MM.1S (cell line): ENCODE data around the gene GSG1L.

Experiments used
- DNase-seq: peaks from one replicate; pipeline ENCODE4 v3.0.0-alpha.2; 2015
- H2AFZ ChIP-seq: fragments of 300-600 bp; sonication (generic); 2 replicates; pipeline ENCODE4 v1.6.0; 2016; ENCODE audit warnings: antibody characterized with exemption, low read length
- H3F3A ChIP-seq: fragments of 300-600 bp; sonication (generic); 2 replicates; pipeline ENCODE4 v1.6.1; 2016; ENCODE audit warnings: mild to moderate bottlenecking, antibody characterized with exemption, low read length, moderate library complexity, mixed read lengths; ENCODE audit not compliant: insufficient read depth
- H3K27ac ChIP-seq: fragments of 300-600 bp; sonication (generic); 2 replicates; pipeline ENCODE4 v1.5.1; 2016; ENCODE audit warnings: mild to moderate bottlenecking, low read length
- H3K27me3 ChIP-seq: fragments of 300-600 bp; sonication (generic); replicated peaks from 2 replicates; pipeline ENCODE4 v1.6.0; 2016; ENCODE audit warnings: low read length; ENCODE audit not compliant: insufficient read depth
- H3K36me3 ChIP-seq: fragments of 300-600 bp; sonication (generic); replicated peaks from 2 replicates; pipeline ENCODE4 v1.6.1; 2016; ENCODE audit warnings: mild to moderate bottlenecking, low read length, mixed read lengths; ENCODE audit not compliant: insufficient read depth
- H3K4me1 ChIP-seq: fragments of 300-600 bp; sonication (generic); 2 replicates; pipeline ENCODE4 v1.6.1; 2016; ENCODE audit warnings: low read length, mixed read lengths
- H3K4me2 ChIP-seq: fragments of 300-600 bp; sonication (generic); 2 replicates; pipeline ENCODE4 v1.6.0; 2016; ENCODE audit warnings: low read depth, low read length
- H3K4me3 ChIP-seq: fragments of 300-600 bp; sonication (generic); 2 replicates; pipeline ENCODE4 v1.5.1; 2016; ENCODE audit warnings: low read length, mixed read lengths
- H3K79me2 ChIP-seq: fragments of 300-600 bp; sonication (generic); 2 replicates; pipeline ENCODE4 v1.6.1; 2016; ENCODE audit warnings: mixed run types, low read length, mixed read lengths
- H3K9ac ChIP-seq: fragments of 300-600 bp; sonication (generic); 2 replicates; pipeline ENCODE4 v1.6.1; 2016; ENCODE audit warnings: low read length, mixed read lengths
- H3K9me2 ChIP-seq: fragments of 300-600 bp; sonication (generic); replicated peaks from 2 replicates; pipeline ENCODE4 v1.6.1; 2016; ENCODE audit warnings: mild to moderate bottlenecking, low read length, mixed read lengths; ENCODE audit not compliant: insufficient read depth
- H3K9me3 ChIP-seq: fragments of 300-600 bp; sonication (generic); replicated peaks from 2 replicates; pipeline ENCODE4 v1.6.1; 2016; ENCODE audit warnings: mild to moderate bottlenecking, low read length, mixed read lengths; ENCODE audit not compliant: insufficient read depth
- H4K20me1 ChIP-seq: fragments of 300-600 bp; sonication (generic); 2 replicates; pipeline ENCODE4 v1.6.1; 2016; ENCODE audit warnings: mild to moderate bottlenecking, low read length, moderate library complexity, mixed read lengths; ENCODE audit not compliant: insufficient read depth
- EZH2 ChIP-seq: fragments of 300-600 bp; sonication (generic); optimal IDR thresholded peaks from 2 replicates; pipeline ENCODE3; 2017; ENCODE audit warnings: low read depth, mild to moderate bottlenecking, antibody characterized with exemption, low read length, mixed read lengths
- EZH2phosphoT487 ChIP-seq: fragments of 300-600 bp; sonication (generic); IDR thresholded peaks from 2 replicates; pipeline ENCODE4 v1.6.1; 2018; ENCODE audit warnings: antibody characterized with exemption, low read length
- TF ChIP-seq, protein P1 (sequence below): fragments of 300-600 bp; sonication (generic); IDR thresholded peaks from 2 replicates; pipeline ENCODE4 v1.5.1; 2016; ENCODE audit warnings: antibody characterized with exemption, low read length, mixed read lengths

Gene GSG1L

DNA sequence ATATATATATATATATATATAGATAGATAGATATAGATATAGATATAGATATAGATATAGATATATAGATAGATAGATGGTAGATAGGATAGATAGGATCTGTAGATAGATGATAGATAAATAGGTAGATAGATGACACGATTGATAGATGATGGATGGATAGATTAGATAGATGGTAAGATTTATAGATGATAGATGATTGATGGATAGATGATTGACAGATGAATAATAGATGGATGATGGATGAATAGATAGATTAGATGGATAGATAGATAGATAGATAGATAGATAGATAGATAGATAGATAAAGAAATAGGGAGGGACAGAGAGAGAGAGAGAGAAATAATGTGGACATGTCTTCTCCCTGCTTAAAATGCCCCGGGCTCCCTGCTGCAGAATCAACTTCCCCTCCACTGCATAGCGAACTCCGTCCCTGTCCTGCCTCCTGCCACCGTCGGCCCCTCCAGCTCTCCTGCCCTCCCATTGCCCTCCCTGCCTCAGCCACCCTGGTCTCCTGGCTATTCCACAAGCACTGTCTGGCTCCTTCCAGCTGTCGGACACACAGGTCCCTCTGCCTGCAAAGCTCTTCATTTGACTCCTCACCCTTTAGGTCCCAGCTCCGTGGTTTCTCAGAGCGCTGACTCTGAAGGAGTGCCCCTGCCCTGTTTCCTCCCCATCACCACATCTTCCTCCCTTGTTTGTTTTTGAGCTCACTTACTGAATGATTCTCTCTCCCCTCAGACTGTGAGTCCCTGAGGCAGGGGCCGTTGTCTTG is 259.6 kb downstream of the GSG1L start:
- H3K9me3 ChIP-seq, result no peaks in the 10 kb centered on the region
- no peak overlapping the region for H2AFZ ChIP-seq
- no peak overlapping the region for H3K9ac ChIP-seq
- H3K9me2 ChIP-seq, result no peaks in the 10 kb centered on the region
- H3K4me3 ChIP-seq, result no peak overlapping the region
- H3K27me3 ChIP-seq, result peaks cover 57% of the 10 kb centered on the region
- H3K4me1 ChIP-seq, result no peaks in the 10 kb centered on the region
- H4K20me1 ChIP-seq, result no peaks in the 10 kb centered on the region
- TF ChIP-seq EZH2 (no peak), EZH2phosphoT487 (no peak)
- TF ChIP-seq, protein P1, sequence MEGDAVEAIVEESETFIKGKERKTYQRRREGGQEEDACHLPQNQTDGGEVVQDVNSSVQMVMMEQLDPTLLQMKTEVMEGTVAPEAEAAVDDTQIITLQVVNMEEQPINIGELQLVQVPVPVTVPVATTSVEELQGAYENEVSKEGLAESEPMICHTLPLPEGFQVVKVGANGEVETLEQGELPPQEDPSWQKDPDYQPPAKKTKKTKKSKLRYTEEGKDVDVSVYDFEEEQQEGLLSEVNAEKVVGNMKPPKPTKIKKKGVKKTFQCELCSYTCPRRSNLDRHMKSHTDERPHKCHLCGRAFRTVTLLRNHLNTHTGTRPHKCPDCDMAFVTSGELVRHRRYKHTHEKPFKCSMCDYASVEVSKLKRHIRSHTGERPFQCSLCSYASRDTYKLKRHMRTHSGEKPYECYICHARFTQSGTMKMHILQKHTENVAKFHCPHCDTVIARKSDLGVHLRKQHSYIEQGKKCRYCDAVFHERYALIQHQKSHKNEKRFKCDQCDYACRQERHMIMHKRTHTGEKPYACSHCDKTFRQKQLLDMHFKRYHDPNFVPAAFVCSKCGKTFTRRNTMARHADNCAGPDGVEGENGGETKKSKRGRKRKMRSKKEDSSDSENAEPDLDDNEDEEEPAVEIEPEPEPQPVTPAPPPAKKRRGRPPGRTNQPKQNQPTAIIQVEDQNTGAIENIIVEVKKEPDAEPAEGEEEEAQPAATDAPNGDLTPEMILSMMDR, result no peak
- no peaks in the 10 kb centered on the region for H3K36me3 ChIP-seq
- H3K27ac ChIP-seq, result no peak overlapping the region
- H3K4me2 ChIP-seq, result no peak overlapping the region
- H3K79me2 ChIP-seq, result no peaks in the 10 kb centered on the region
- no peaks in the 10 kb centered on the region for H3F3A ChIP-seq
- no peak for DNase-seq

DNA sequence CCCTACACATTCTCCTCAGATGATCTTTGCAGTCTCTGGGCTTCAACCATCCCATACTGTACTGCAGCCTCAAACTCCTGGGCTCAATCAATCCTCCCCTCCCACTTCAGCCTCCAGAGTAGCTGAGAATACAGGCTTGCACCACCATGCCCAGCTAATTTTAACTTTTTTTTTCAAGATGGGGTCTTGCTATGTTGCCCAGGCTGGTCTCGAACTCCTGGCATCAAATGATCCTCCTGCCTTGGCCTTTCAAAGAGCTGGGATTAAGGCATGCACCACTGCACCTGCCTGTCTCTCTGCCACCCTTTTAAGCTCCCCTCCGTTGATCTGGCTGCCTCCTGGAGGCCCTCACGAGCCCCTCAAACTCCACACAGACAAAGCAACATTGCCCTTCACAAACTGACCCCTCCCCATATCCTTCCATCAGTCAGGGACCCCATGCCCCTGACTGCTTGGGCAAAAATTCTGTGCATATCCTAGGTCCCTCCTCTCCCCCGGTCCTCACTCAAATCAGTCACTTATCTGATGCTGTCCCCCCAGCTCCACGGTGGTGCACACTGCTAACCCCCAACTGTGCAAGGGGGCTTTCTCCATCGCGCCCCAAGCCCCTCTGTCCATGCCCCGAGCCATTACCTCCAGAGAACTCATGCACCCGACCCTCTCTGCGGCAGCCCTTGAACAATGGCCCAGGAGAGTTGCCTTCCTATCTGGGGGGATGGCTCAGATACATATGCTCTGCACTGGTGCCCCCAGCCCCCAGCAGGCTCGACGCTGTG is 260.7 kb downstream of the GSG1L start:
- Histone ChIP-seq H3K9me2 (no peaks in the 10 kb centered on the region), H3K79me2 (no peaks in the 10 kb centered on the region), H3K9me3 (no peaks in the 10 kb centered on the region), H3K4me3 (no peak overlapping the region), H3K27me3 (peaks cover 64% of the 10 kb centered on the region), H3K4me2 (no peak overlapping the region), H3K36me3 (no peaks in the 10 kb centered on the region), H3K9ac (no peak overlapping the region), H3K27ac (no peak overlapping the region), H3F3A (no peaks in the 10 kb centered on the region), H4K20me1 (no peaks in the 10 kb centered on the region), H2AFZ (no peak overlapping the region), H3K4me1 (no peaks in the 10 kb centered on the region)
- no peak for TF ChIP-seq EZH2phosphoT487
- TF ChIP-seq, protein P1, result no peak
- TF ChIP-seq EZH2, result no peak
- DNase-seq, result no peak

DNA sequence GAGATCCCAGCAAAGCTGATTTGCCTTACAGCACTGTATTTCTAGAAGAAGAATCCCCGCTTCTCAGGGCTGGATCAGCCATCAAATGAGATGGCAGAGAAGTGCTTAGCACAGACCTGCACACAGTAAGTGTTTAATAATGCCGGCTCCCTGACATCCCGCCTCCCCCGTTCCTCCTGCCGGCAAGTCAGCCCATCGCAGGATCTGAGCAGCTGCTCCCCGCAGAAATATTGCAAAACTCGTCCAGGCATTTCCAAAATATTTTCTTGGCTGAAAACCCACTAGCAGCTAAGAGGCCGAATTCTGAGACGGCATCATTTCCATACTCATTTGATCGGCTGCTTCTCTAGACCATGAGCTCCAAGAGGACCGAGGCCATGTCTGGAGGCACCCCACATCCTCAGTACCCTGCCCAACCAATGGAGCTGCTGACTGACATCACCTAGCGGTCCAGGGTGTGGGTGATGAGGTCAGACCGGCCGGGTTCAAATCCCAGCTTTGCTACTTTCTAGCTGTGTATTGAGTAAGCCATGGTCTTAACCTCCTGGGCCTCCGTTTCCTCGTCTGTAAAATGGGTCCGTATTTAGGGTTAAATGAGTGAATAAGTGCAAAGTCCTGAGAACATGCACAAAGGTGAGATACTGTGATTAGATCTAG is 262.1 kb downstream of the GSG1L start:
- Histone ChIP-seq H3K27me3 (peaks cover 54% of the 10 kb centered on the region), H3K4me3 (no peak overlapping the region), H3K79me2 (no peaks in the 10 kb centered on the region), H3F3A (no peaks in the 10 kb centered on the region), H3K9me2 (no peaks in the 10 kb centered on the region), H4K20me1 (no peaks in the 10 kb centered on the region), H3K9ac (no peak overlapping the region), H3K27ac (no peak overlapping the region), H3K9me3 (no peaks in the 10 kb centered on the region), H3K36me3 (no peaks in the 10 kb centered on the region), H3K4me1 (no peaks in the 10 kb centered on the region), H2AFZ (no peak overlapping the region), H3K4me2 (no peak overlapping the region)
- no peak for TF ChIP-seq EZH2phosphoT487
- no peak for TF ChIP-seq EZH2
- TF ChIP-seq, protein P1, result no peak
- DNase-seq, result no peak
